SK-N-SH (cell line): ENCODE measurements around the gene GPR27. TPM values are rescaled to one million over a fixed set of nuclear protein-coding genes. Genes with fewer than 3 reads are reported as not detected.

Experiments used
- CTCF ChIA-PET: fragments of 300-600, 350-600 bp; formaldehyde crosslinking; extraction: SDS; loops from one replicate; lab custom pipeline; 2021; lab: Yijun Ruan, JAX
- POLR2A ChIA-PET: fragments of 350-600 bp; sonication (Branson Sonifier 250); formaldehyde crosslinking; extraction: SDS; loops from one replicate; lab custom pipeline; 2020; ENCODE audit warnings: antibody characterized with exemption, inconsistent platforms; lab: Yijun Ruan, JAX
- DNase-seq: peaks from one replicate; pipeline ENCODE4 v3.0.0; 2012
- H2AFZ ChIP-seq: fragments of 200-600 bp; sonication (generic); 2 replicates; pipeline ENCODE4 v1.8.1; 2016; ENCODE audit warnings: antibody characterized with exemption, mild to moderate bottlenecking, low read depth
- H3F3A ChIP-seq: fragments of 200-600 bp; sonication (generic); replicated peaks from 2 replicates; pipeline ENCODE3; 2016; ENCODE audit warnings: antibody characterized with exemption, mild to moderate bottlenecking; ENCODE audit not compliant: insufficient read depth
- H3K27ac ChIP-seq, 2 experiments: fragments of 200-500 bp in 1 of 2; fragments of 200-600 bp in 1 of 2; sonication (Bioruptor generic) in 1 of 2; sonication (generic), shearing (Covaris generic) in 1 of 2; 2 replicates each; pipeline versions ENCODE4 v1.5.1 to v1.6.1; 2014 to 2016; ENCODE audit warnings: low read depth in 2 of 2, inconsistent platforms in 1 of 2, low read length in 1 of 2, mild to moderate bottlenecking in 1 of 2, mixed read lengths in 1 of 2
- H3K27me3 ChIP-seq: fragments of 200-600 bp; sonication (generic), shearing (Covaris generic); 2 replicates; pipeline ENCODE4 v1.6.1; 2016; ENCODE audit warnings: mixed run types; ENCODE audit not compliant: insufficient read depth
- H3K36me3 ChIP-seq, 2 experiments: fragments of 200-500 bp in 1 of 2; fragments of 200-600 bp in 1 of 2; sonication (Bioruptor generic) in 1 of 2; sonication (generic) in 1 of 2; replicated peaks in 1 of 2; 2 replicates each; pipeline versions ENCODE3 to v1.5.1; 2014 to 2016; ENCODE audit warnings: low read length in 1 of 2, mild to moderate bottlenecking in 1 of 2; ENCODE audit not compliant: insufficient read depth in 2 of 2, control insufficient read depth in 1 of 2
- H3K4me1 ChIP-seq, 2 experiments: fragments of 200-500 bp in 1 of 2; fragments of 200-600 bp in 1 of 2; sonication (Bioruptor generic) in 1 of 2; sonication (generic), shearing (Covaris generic) in 1 of 2; 2 replicates each; pipeline versions ENCODE4 v1.5.1 to v1.6.1; 2014 to 2016; ENCODE audit warnings: low read depth in 1 of 2, low read length in 1 of 2, mixed run types in 1 of 2; ENCODE audit not compliant: insufficient read depth in 2 of 2, control insufficient read depth in 1 of 2
- H3K4me2 ChIP-seq: fragments of 200-600 bp; sonication (generic), shearing (Covaris generic); 2 replicates; pipeline ENCODE4 v1.6.1; 2017; ENCODE audit warnings: mixed run types
- H3K4me3 ChIP-seq, 2 experiments: fragments of 200-500 bp in 1 of 2; fragments of 200-600 bp in 1 of 2; sonication (Bioruptor generic) in 1 of 2; sonication (generic), shearing (Covaris generic) in 1 of 2; 2 replicates each; pipeline versions ENCODE4 v1.5.1 to v1.8.1; 2014 to 2016; ENCODE audit warnings: low read depth in 2 of 2, inconsistent platforms in 1 of 2, low read length in 1 of 2, mild to moderate bottlenecking in 1 of 2, mixed read lengths in 1 of 2, moderate library complexity in 1 of 2
- H3K79me2 ChIP-seq: fragments of 200-600 bp; sonication (generic); 2 replicates; pipeline ENCODE4 v1.8.1; 2017; ENCODE audit warnings: mild to moderate bottlenecking; ENCODE audit not compliant: insufficient read depth
- H3K9ac ChIP-seq: fragments of 200-600 bp; sonication (generic); 2 replicates; pipeline ENCODE4 v1.6.1; 2017; ENCODE audit warnings: mixed run types
- H3K9me2 ChIP-seq: fragments of 200-600 bp; sonication (generic); 2 replicates; pipeline ENCODE4 v1.6.1; 2017; ENCODE audit warnings: mixed run types
- H3K9me3 ChIP-seq: fragments of 200-600 bp; sonication (generic); 2 replicates; pipeline ENCODE4 v1.6.1; 2017; ENCODE audit warnings: mixed run types, mild to moderate bottlenecking, moderate library complexity
- H4K20me1 ChIP-seq: fragments of 200-600 bp; sonication (generic); 2 replicates; pipeline ENCODE4 v1.6.1; 2017; ENCODE audit warnings: mild to moderate bottlenecking, mixed run types; ENCODE audit not compliant: insufficient read depth
- CTCF ChIP-seq: fragments of 200-600 bp; sonication (generic); IDR thresholded peaks from 2 replicates; pipeline ENCODE4 v1.6.1; 2017; ENCODE audit warnings: antibody characterized with exemption, mild to moderate bottlenecking, moderate library complexity
- ELF1 ChIP-seq: IDR thresholded peaks from 2 replicates; pipeline ENCODE4 v1.4.0; 2012
- FOSL2 ChIP-seq: IDR thresholded peaks from 2 replicates; pipeline ENCODE4 v1.4.0; 2012; ENCODE audit warnings: low read depth, mild to moderate bottlenecking, moderate library complexity, borderline replicate concordance
- GATA2 ChIP-seq: sonication (generic); formaldehyde crosslinking; IDR thresholded peaks from 2 replicates; pipeline ENCODE4 v1.5.0; 2020; ENCODE audit warnings: mild to moderate bottlenecking, missing genetic modification reagents
- MEF2A ChIP-seq: IDR thresholded peaks from 2 replicates; pipeline ENCODE4 v1.4.0; 2012; ENCODE audit warnings: low read depth, borderline replicate concordance
- NFIC ChIP-seq: IDR thresholded peaks from 2 replicates; pipeline ENCODE4 v1.4.0; 2012; ENCODE audit warnings: borderline replicate concordance
- PBX3 ChIP-seq: IDR thresholded peaks from 2 replicates; pipeline ENCODE4; 2012
- POLR2AphosphoS5 ChIP-seq: IDR thresholded peaks from 2 replicates; pipeline ENCODE4 v1.6.1; 2012; ENCODE audit warnings: low read depth, low read length
- RCOR1 ChIP-seq: fragments of 150-350 bp; IDR thresholded peaks from 2 replicates; pipeline ENCODE4 v1.6.1; 2017; ENCODE audit warnings: antibody characterized with exemption, low read length
- RXRA ChIP-seq: IDR thresholded peaks from 2 replicates; pipeline ENCODE4 v1.4.0; 2012; ENCODE audit warnings: low read depth, mild to moderate bottlenecking, borderline replicate concordance
- SMC3 ChIP-seq: IDR thresholded peaks from 2 replicates; pipeline ENCODE4 v1.6.1; 2012; ENCODE audit warnings: low read depth, low read length, improper control_type of control experiment
- TCF12 ChIP-seq: IDR thresholded peaks from 2 replicates; pipeline ENCODE4 v1.4.0; 2012
- TEAD4 ChIP-seq: IDR thresholded peaks from 2 replicates; pipeline ENCODE4 v1.4.0; 2012; ENCODE audit warnings: mild to moderate bottlenecking, borderline replicate concordance; ENCODE audit not compliant: insufficient read depth
- YY1 ChIP-seq: IDR thresholded peaks from 2 replicates; pipeline ENCODE4 v1.4.0; 2012; ENCODE audit warnings: low read depth, mild to moderate bottlenecking
- ZBTB33 ChIP-seq: IDR thresholded peaks from 2 replicates; pipeline ENCODE4 v1.4.0; 2012; ENCODE audit warnings: low read depth, borderline replicate concordance
- WGBS: methylation state at CpG from one replicate; pipeline ENCODE4 v1.1.6; 2017; ENCODE audit warnings: low lambda C conversion rate; 5-methylcytosine and 5-hydroxymethylcytosine counted together
- polyA plus RNA-seq, 3 experiments: library from polyadenylated mRNA; depleted of rRNA; stranded (reverse); fragments of >200 nt; gene quantifications; 2 replicates each; pipeline ENCODE4 v1.2.3, GENCODE V29; 2012
- TF ChIP-seq, protein P1 (sequence below): fragments of 150-350 bp; IDR thresholded peaks from 2 replicates; pipeline ENCODE4 v1.6.1; 2017; ENCODE audit warnings: antibody characterized with exemption, low read length, low read depth, borderline replicate concordance
- TF ChIP-seq, protein P2 (sequence below): IDR thresholded peaks from 2 replicates; pipeline ENCODE4 v1.6.1; 2012; ENCODE audit warnings: mild to moderate bottlenecking, low read depth, low read length, moderate library complexity

Gene GPR27
- polyA plus RNA-seq, 1 of the 3 experiments (the other 2 are of a cell fraction) = 0.05 TPM

- TF ChIP-seq, protein P1, sequence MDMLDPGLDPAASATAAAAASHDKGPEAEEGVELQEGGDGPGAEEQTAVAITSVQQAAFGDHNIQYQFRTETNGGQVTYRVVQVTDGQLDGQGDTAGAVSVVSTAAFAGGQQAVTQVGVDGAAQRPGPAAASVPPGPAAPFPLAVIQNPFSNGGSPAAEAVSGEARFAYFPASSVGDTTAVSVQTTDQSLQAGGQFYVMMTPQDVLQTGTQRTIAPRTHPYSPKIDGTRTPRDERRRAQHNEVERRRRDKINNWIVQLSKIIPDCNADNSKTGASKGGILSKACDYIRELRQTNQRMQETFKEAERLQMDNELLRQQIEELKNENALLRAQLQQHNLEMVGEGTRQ = no peak
- TF ChIP-seq YY1 = no peak
- TF ChIP-seq POLR2AphosphoS5 = no peak
- no peak for TF ChIP-seq ZBTB33
- TF ChIP-seq GATA2 = no peak
Observed at GRCh38 chr3:71721651-71722157, 32.0 kb upstream of the GPR27 start (continued).

- ChIA-PET CTCF (interaction anchor here (3.7 kb wide), 1 partner anchor 11 kb away, joined by 23 read pairs; no protein-coding TSS in a partner anchor), POLR2A (interaction anchor here (1.1 kb wide), 1 partner anchor 11 kb away, joined by 3 read pairs; no protein-coding TSS in a partner anchor)
- no peak for DNase-seq
- Histone ChIP-seq H3K79me2 (no peaks in the 10 kb centered on the region), H3K9me2 (no peaks in the 10 kb centered on the region), H3K36me3 (no peaks in the 10 kb centered on the region), H3K9me3 (no peaks in the 10 kb centered on the region), H4K20me1 (no peaks in the 10 kb centered on the region), H3K9ac (no peak overlapping the region), H3K4me2 (no peak overlapping the region), H3K4me3 (no peak overlapping the region), H3K4me1 (peaks cover 0 to 13% of the 10 kb centered on the region in 2 experiments; a peak in 1 of 4 replicates), H2AFZ (no peak overlapping the region), H3K27ac (no peak overlapping the region), H3F3A (peaks cover 2% of the 10 kb centered on the region), H3K27me3 (peaks cover 12% of the 10 kb centered on the region)
- 100% methylated on average over 1 of the region's 1 CpG for WGBS
- TF ChIP-seq FOSL2 (no peak), MEF2A (no peak), RCOR1 (no peak), RXRA (no peak), CTCF (no peak), SMC3 (no peak), TEAD4 (no peak), PBX3 (no peak), YY1 (no peak), TCF12 (no peak), ZBTB33 (no peak), NFIC (no peak), ELF1 (no peak)
- TF ChIP-seq, protein P1 = no peak
- TF ChIP-seq, protein P2, sequence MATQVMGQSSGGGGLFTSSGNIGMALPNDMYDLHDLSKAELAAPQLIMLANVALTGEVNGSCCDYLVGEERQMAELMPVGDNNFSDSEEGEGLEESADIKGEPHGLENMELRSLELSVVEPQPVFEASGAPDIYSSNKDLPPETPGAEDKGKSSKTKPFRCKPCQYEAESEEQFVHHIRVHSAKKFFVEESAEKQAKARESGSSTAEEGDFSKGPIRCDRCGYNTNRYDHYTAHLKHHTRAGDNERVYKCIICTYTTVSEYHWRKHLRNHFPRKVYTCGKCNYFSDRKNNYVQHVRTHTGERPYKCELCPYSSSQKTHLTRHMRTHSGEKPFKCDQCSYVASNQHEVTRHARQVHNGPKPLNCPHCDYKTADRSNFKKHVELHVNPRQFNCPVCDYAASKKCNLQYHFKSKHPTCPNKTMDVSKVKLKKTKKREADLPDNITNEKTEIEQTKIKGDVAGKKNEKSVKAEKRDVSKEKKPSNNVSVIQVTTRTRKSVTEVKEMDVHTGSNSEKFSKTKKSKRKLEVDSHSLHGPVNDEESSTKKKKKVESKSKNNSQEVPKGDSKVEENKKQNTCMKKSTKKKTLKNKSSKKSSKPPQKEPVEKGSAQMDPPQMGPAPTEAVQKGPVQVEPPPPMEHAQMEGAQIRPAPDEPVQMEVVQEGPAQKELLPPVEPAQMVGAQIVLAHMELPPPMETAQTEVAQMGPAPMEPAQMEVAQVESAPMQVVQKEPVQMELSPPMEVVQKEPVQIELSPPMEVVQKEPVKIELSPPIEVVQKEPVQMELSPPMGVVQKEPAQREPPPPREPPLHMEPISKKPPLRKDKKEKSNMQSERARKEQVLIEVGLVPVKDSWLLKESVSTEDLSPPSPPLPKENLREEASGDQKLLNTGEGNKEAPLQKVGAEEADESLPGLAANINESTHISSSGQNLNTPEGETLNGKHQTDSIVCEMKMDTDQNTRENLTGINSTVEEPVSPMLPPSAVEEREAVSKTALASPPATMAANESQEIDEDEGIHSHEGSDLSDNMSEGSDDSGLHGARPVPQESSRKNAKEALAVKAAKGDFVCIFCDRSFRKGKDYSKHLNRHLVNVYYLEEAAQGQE = no peak
Observed at GRCh38 chr3:71722693-71723092, 31.0 kb upstream of the GPR27 start.
